Activated CD4-positive, alpha-beta memory T cell treated with anti-CD3 and anti-CD28 coated beads for 36 hours (primary cell): Measurements from ENCODE around the gene RHBDL3. TPM values are rescaled to one million over a fixed set of nuclear protein-coding genes. Genes with fewer than 3 reads are reported as not detected.
"Not testable (repeated sequence)": the region's sequence is repeated elsewhere in the genome, so short reads cannot be mapped to it uniquely, and the experiment has no call there.

ENCODE experiments used
- CTCF ChIA-PET: fragments of 350-600 bp; sonication (Branson Sonifier 250); formaldehyde crosslinking; loops from one replicate; lab custom pipeline; 2021; ENCODE audit warnings: antibody characterized with exemption, inconsistent platforms; lab: Charles Lee
- POLR2A ChIA-PET: fragments of 350-600 bp; sonication (Branson Sonifier 250); formaldehyde crosslinking; loops from one replicate; lab custom pipeline; 2021; ENCODE audit warnings: antibody characterized with exemption; lab: Charles Lee
- DNase-seq: peaks from one replicate; pipeline ENCODE4 v3.0.0-alpha.2; 2020
- H3K27ac Mint-ChIP-seq: one replicate; pipeline ENCODE4 v1.8.0; 2021; ENCODE audit warnings: mixed read lengths
- H3K27me3 Mint-ChIP-seq: one replicate; pipeline ENCODE4 v1.8.0; 2021; ENCODE audit warnings: mixed read lengths
- H3K36me3 Mint-ChIP-seq: one replicate; pipeline ENCODE4 v1.8.0; 2021; ENCODE audit warnings: mixed read lengths
- H3K4me1 Mint-ChIP-seq: one replicate; pipeline ENCODE4 v1.8.0; 2021; ENCODE audit warnings: low read depth, mixed read lengths
- H3K4me3 Mint-ChIP-seq: one replicate; pipeline ENCODE4 v1.8.0; 2021; ENCODE audit warnings: mild to moderate bottlenecking, mixed read lengths
- H3K9me3 Mint-ChIP-seq: one replicate; pipeline ENCODE4 v1.8.0; 2021; ENCODE audit warnings: mixed read lengths
- intact Hi-C: fragments of 100-400 bp; cut with micrococcal nuclease; formaldehyde crosslinking; loops from one replicate; pipeline ENCODE4 v1.15.1; 2023
- total RNA-seq, 2 experiments: library from RNA; stranded (reverse); gene quantifications; one replicate each; pipeline ENCODE4 v1.2.3, GENCODE V29; 2021

The RHBDL3 gene
- total RNA-seq, 2 experiments from 2014 or later, result 0.17 TPM; not detected in 1

DNA sequence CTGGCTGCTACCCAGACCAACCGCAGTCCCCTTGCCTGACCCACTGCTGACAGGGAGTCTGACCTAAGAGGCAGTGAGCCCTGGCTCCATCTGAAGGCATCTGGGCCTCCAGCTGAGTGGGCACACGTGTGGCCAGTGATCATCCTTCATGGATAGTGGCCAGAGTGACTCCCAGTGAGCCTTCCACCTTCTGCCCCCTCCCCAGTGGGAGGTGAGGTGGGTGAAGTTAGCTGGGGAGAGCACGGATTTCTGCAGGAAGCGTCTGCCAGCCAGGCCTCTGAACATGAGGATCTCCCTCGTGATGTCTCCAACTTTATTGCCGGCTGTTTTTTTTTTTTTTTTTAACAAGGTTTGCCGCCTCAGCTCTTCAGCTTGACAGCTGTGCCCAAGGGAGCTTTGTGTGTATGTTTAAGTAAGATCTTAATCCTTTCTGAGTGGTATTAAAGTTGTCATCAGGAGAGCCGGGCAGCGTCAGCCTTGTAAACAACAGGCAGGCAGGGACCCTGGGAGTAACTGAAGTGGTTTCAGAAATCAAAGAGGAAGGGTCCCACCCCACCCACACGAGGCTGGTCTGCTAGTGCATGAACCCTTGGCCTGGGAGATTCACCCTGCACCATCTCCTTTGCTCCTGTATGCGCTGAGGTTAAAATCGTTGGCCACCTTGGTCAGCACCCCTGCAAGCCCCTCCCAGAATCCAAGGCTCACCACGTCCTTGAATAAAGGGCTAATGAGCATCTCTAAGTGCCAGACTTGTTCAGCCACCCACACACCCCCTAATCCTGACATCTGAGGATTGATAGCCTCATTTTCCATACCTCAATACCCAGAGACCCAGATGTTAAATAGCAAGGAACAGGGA lies 33.3 kb downstream of the RHBDL3 start:
- CTCF ChIA-PET, result interaction anchor here (0.7 kb wide), 1 partner anchor 172 kb away, joined by 3 read pairs; no protein-coding TSS in a partner anchor
- Mint-ChIP-seq H3K27ac (no peak overlapping the region), H3K36me3 (no peaks in the 10 kb centered on the region), H3K4me1 (no peaks in the 10 kb centered on the region), H3K27me3 (no peaks in the 10 kb centered on the region), H3K4me3 (no peak overlapping the region), H3K9me3 (no peaks in the 10 kb centered on the region)
- DNase-seq, result no peak
- intact Hi-C loops, result no loop called here
- POLR2A ChIA-PET, result no interaction called here

GRCh38 chr17:32299580-32300164 lies 34.0 kb downstream of the RHBDL3 start:
- ChIA-PET CTCF (interaction anchor here (0.7 kb wide), 1 partner anchor 171 kb away, joined by 3 read pairs; no protein-coding TSS in a partner anchor), POLR2A (no interaction called here)
- intact Hi-C loops, result no loop called here

DNA sequence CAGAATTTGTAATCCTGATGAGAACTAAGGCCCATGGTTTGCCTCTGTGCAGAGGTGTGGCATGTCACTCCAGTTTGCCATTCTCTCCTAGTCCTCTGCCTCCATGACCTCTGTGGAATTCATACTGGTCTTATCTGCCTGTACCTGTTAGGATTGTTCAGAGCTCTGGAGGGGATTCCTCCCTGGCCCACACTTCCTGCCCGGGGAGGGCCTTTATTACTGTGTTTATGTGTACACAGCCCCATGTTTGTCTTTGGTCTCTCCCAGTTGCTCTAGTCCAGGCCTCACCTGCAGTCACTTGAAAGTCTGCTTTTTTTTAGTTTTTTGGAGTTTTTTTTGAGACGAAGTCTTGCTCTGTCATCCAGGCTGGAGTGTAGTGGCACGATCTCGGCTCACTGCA lies 36.4 kb downstream of the RHBDL3 start:
- no peak overlapping the region for H3K27ac Mint-ChIP-seq
- ChIA-PET POLR2A (no interaction called here), CTCF (no interaction called here)
- H3K9me3 Mint-ChIP-seq, result no peaks in the 10 kb centered on the region
- intact Hi-C loops, result no loop called here
- DNase-seq, result no peak
- no peaks in the 10 kb centered on the region for H3K27me3 Mint-ChIP-seq
- H3K36me3 Mint-ChIP-seq, result no peaks in the 10 kb centered on the region
- no peak overlapping the region for H3K4me3 Mint-ChIP-seq
- no peaks in the 10 kb centered on the region for H3K4me1 Mint-ChIP-seq

More at GRCh38 chr17:32299580-32300164, 34.0 kb downstream of the RHBDL3 start:
- Mint-ChIP-seq H3K9me3 (no peaks in the 10 kb centered on the region), H3K36me3 (no peaks in the 10 kb centered on the region), H3K27me3 (no peaks in the 10 kb centered on the region), H3K4me3 (no peak overlapping the region), H3K4me1 (no peaks in the 10 kb centered on the region), H3K27ac (no peak overlapping the region)
- DNase-seq, result no peak

DNA sequence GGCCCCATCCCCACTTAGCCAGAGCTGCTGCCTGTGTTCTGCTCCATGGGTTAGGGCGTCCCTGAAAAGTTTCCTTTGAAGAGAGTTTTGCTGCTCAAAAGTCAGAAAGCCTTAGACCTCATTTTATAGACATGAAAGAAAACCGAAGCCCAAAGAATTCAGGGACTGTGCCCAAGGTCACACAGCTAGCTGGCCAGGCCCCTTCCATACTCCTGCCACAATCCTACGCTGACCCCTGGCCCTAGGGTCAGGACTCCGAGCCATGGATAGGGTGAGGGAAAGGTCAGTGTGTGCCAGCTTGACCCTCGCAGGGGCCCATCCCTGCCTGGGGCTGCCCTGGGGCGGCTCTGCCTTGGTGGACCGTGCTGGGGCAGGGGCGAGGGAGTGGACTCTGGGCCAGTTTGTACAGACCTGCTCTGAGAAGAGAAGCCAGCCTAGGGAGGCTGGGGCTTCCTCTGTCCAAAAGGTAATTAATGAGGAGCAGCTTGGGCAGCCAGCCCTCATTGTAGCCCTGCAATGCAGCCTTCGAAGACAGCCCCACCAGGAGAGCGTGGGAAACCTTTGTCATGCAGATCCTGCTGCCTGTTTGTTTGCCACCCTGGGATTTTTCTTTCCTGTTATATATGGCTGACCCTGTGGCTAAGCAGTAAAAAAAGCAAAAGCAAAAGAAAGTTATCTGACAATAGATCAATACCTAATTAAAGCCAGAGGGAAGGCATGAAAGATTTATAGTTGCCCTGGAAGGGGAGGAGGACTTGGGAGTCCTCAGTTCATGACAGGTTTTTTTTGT lies 37.4 kb downstream of the RHBDL3 start:
- Mint-ChIP-seq H3K4me1 (no peaks in the 10 kb centered on the region), H3K27ac (no peak overlapping the region), H3K4me3 (no peak overlapping the region), H3K9me3 (no peaks in the 10 kb centered on the region), H3K27me3 (no peaks in the 10 kb centered on the region), H3K36me3 (no peaks in the 10 kb centered on the region)
- intact Hi-C loops, result no loop called here
- DNase-seq, result no peak
- CTCF ChIA-PET, result no interaction called here
- POLR2A ChIA-PET, result no interaction called here

GRCh38 chr17:32303781-32304288 lies 38.2 kb downstream of the RHBDL3 start:
- H3K9me3 Mint-ChIP-seq, result no peaks in the 10 kb centered on the region
- intact Hi-C loops, result no loop called here
- no peak for DNase-seq
- CTCF ChIA-PET, result no interaction called here
- no peak overlapping the region for H3K27ac Mint-ChIP-seq
- no peaks in the 10 kb centered on the region for H3K36me3 Mint-ChIP-seq
- H3K27me3 Mint-ChIP-seq, result no peaks in the 10 kb centered on the region
- H3K4me1 Mint-ChIP-seq, result no peaks in the 10 kb centered on the region
- H3K4me3 Mint-ChIP-seq, result no peak overlapping the region
- POLR2A ChIA-PET, result no interaction called here

DNA sequence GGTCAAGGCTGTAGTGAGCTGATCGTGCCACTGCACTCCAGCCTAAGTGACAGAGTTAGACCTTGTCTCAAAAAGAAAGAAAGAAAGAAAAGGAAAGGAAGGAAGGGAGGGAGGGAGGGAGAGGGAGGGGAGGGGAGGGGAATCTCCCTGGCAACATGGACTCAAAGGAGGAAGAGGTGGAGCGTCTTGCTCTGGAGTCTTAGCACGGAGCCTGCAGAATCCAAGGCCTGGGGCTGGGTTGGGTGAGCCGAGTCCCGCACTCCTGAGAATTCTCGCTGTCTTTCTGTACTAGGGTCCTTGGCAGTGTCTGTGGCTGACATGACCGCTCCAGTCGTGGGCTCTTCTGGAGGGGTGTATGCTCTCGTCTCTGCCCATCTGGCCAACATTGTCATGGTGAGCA lies 39.4 kb downstream of the RHBDL3 start:
- ChIA-PET POLR2A (no interaction called here), CTCF (no interaction called here)
- intact Hi-C loops, result no loop called here
- Mint-ChIP-seq H3K27me3 (no peaks in the 10 kb centered on the region), H3K4me3 (no peak overlapping the region), H3K4me1 (no peaks in the 10 kb centered on the region), H3K27ac (no peak overlapping the region), H3K36me3 (no peaks in the 10 kb centered on the region), H3K9me3 (no peaks in the 10 kb centered on the region)
- no peak for DNase-seq

DNA sequence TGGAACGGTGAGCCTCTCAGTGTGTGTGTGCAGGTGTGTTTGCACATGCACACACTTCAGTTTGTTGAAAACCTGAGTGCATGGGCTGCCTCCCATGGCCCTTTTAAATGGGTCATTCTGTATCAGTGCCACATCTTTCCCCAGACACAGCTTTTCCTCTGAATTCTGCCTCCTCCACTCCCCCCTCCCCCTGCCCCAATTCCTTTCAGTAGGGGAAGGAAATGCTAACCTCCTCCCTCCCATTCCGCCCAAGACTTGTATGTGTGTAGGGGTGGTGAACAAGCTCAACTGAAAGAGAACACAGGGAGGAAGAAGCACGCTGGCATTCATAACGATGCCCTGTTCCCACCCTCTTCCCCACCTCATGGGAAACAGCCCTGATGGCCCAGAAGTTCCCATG lies 42.0 kb downstream of the RHBDL3 start:
- no peak for DNase-seq
- Mint-ChIP-seq H3K27ac (no peak overlapping the region), H3K36me3 (no peaks in the 10 kb centered on the region), H3K4me3 (no peak overlapping the region), H3K4me1 (no peaks in the 10 kb centered on the region), H3K27me3 (no peaks in the 10 kb centered on the region), H3K9me3 (no peaks in the 10 kb centered on the region)
- intact Hi-C loops, result no loop called here
- CTCF ChIA-PET, result no interaction called here
- POLR2A ChIA-PET, result no interaction called here

DNA sequence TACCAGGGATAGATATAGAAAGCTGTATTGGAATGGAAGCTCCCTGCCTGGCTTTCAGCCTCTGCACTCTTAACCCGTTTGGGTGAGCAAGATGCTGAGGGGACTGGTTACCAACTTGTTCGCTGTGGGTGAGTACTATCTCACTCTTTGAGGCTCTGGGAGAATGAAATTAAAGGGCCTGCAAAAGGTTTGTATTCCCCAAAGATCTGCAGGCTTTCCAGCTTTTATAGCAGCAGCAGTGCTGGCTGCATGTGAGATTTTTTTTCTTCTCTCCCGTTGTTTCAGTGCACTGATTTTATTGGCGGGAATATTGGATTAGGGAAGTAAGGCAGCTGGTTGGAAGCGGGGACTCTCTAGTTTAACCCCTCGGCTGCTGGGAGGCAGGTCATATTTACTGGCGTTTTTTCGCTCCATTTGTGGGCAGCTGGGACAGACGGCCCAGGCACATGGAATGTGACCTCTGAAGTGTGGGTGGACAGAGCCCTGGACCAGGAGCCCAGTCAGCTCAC lies 45.5 kb downstream of the RHBDL3 start:
- no peaks in the 10 kb centered on the region for H3K36me3 Mint-ChIP-seq
- H3K27ac Mint-ChIP-seq, result no peak overlapping the region
- intact Hi-C loops, result no loop called here
- CTCF ChIA-PET, result interaction anchor here (1.0 kb wide), 1 partner anchor 9 kb away, joined by 5 read pairs; no protein-coding TSS in a partner anchor
- no peak overlapping the region for H3K4me3 Mint-ChIP-seq
- POLR2A ChIA-PET, result no interaction called here
- no peaks in the 10 kb centered on the region for H3K4me1 Mint-ChIP-seq
- H3K27me3 Mint-ChIP-seq, result peaks cover 3% of the 10 kb centered on the region
- DNase-seq, result no peak
- H3K9me3 Mint-ChIP-seq, result no peaks in the 10 kb centered on the region

DNA sequence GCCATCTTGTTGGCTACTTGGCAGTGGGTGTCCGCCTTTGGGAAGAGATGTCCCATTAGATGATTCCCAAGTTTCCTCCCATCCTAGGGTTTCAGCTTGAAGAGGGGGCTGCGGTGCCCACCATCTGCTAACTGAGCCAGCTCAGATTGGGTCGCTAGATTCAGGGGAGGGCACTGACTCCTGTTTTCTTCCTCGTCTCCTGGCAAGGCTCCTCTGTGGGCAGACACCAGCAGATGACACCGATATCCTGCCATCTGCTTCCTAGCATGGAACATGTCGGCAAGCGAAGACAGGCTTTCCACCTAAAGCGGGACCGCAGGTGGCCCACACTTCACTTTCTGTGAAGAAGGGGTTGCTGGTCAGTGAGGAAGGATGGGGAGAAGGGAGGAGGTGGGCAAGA lies 49.0 kb downstream of the RHBDL3 start:
- peaks cover 8% of the 10 kb centered on the region for H3K27me3 Mint-ChIP-seq
- CTCF ChIA-PET, result no interaction called here
- no peak overlapping the region for H3K27ac Mint-ChIP-seq
- H3K4me1 Mint-ChIP-seq, result no peaks in the 10 kb centered on the region
- POLR2A ChIA-PET, result no interaction called here
- no peaks in the 10 kb centered on the region for H3K36me3 Mint-ChIP-seq
- H3K4me3 Mint-ChIP-seq, result no peak overlapping the region
- intact Hi-C loops, result loop anchor here (5.0 kb wide), 1 partner anchor 47 kb away; the partner anchor contains the start of gene RHBDL3
- H3K9me3 Mint-ChIP-seq, result no peaks in the 10 kb centered on the region
- no peak for DNase-seq

- H3K4me3 Mint-ChIP-seq, result no peak overlapping the region
- H3K4me1 Mint-ChIP-seq, result no peaks in the 10 kb centered on the region
- no peaks in the 10 kb centered on the region for H3K9me3 Mint-ChIP-seq
- DNase-seq, result no peak
- ChIA-PET CTCF (interaction anchor here (1.4 kb wide), 1 partner anchor 62 kb away, joined by 5 read pairs; no protein-coding TSS in a partner anchor), POLR2A (no interaction called here)
- intact Hi-C loops, result loop anchor here (5.0 kb wide), 1 partner anchor 48 kb away; the partner anchor contains the start of gene RHBDL3
- no peak overlapping the region for H3K27ac Mint-ChIP-seq
- H3K36me3 Mint-ChIP-seq, result no peaks in the 10 kb centered on the region
- peaks cover 8% of the 10 kb centered on the region for H3K27me3 Mint-ChIP-seq
These were observed 49.5 kb downstream of the RHBDL3 start for GRCh38 chr17:32315171-32315570.

DNA sequence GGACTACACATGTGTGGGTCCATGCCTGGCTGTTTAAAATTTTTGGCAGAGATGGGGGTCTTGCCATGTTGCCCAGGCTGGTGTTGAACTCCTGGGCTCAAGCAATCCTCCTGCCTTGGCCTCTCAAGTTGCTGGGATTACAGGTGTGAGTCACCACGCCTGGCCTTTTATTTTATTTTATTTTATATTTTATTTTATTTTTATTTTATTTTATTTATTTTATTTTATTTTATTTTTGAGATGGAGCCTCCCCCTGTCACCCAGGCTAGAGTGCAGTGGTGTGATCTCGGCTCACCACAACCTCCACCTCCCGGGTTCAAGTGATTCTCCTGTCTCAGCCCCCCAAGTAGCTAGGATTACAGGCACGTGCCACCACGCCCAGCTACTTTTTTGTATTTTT lies 51.0 kb downstream of the RHBDL3 start:
- POLR2A ChIA-PET, result interaction anchor here (1.2 kb wide), 1 partner anchor 65 kb away, joined by 3 read pairs; no protein-coding TSS in a partner anchor

More for the DNA sequence above, 51.0 kb downstream of the RHBDL3 start:
- DNase-seq, H3K27ac Mint-ChIP-seq, H3K36me3 Mint-ChIP-seq, H3K4me1 Mint-ChIP-seq, H3K27me3 Mint-ChIP-seq, H3K4me3 Mint-ChIP-seq, H3K9me3 Mint-ChIP-seq: not testable (repeated sequence)
- intact Hi-C loops, result loop anchor here (5.0 kb wide), 1 partner anchor 49 kb away; the partner anchor contains the start of gene RHBDL3
- CTCF ChIA-PET, result interaction anchor here (0.6 to 1.6 kb wide), 2 partner anchors 14 to 64 kb away, joined by 3 to 9 read pairs; no protein-coding TSS in a partner anchor
